GM12891 (cell line): ENCODE measurements around the gene CCDC167.

ENCODE experiments used
- DNase-seq: peaks from one replicate; pipeline ENCODE4 v3.0.0; 2011; ENCODE audit warnings: low spot score; ENCODE audit not compliant: insufficient read length
- FAIRE-seq: peaks from 2 replicates; lab custom pipeline; 2011; peaks lifted over from hg19 to GRCh38; lab: Jason Lieb, UNC
- PAX5 ChIP-seq: IDR thresholded peaks from 2 replicates; pipeline ENCODE4 v1.6.1; 2011; ENCODE audit warnings: low read length, moderate library complexity, mild to moderate bottlenecking; ENCODE audit not compliant: insufficient read depth, severe bottlenecking
- POLR2A ChIP-seq: IDR thresholded peaks from 2 replicates; pipeline ENCODE4 v1.6.1; 2011; ENCODE audit warnings: low read depth, low read length, control low read depth
- POLR2AphosphoS5 ChIP-seq: IDR thresholded peaks from 2 replicates; pipeline ENCODE4 v1.6.1; 2011; ENCODE audit warnings: low read depth, low read length, control low read depth
- POU2F2 ChIP-seq: IDR thresholded peaks from 2 replicates; pipeline ENCODE4 v1.6.1; 2011; ENCODE audit warnings: low read depth, mild to moderate bottlenecking, control low read depth, low read length, moderate library complexity
- SPI1 ChIP-seq: IDR thresholded peaks from 2 replicates; pipeline ENCODE4 v1.6.1; 2011; ENCODE audit warnings: low read depth, low read length, control low read depth
- TAF1 ChIP-seq: IDR thresholded peaks from 2 replicates; pipeline ENCODE4 v1.6.1; 2011; ENCODE audit warnings: low read depth, low read length, control low read depth

CCDC167 gene

GRCh38 chr6:37540029-37540352, 40.3 kb upstream of the CCDC167 start:
- FAIRE-seq (peak; percentile 48), DNase-seq (no peak)
- TF ChIP-seq TAF1 (no peak), SPI1 (no peak), POLR2AphosphoS5 (no peak), PAX5 (no peak), POU2F2 (no peak), POLR2A (no peak)

GRCh38 chr6:37539171-37540028, 39.7 kb upstream of the CCDC167 start:
- no peak for FAIRE-seq
- TF ChIP-seq POU2F2: no peak
- DNase-seq: no peak

- DNase-seq (no peak), FAIRE-seq (peak; percentile 74)
- TF ChIP-seq POU2F2: peak; percentile 29; the same call in 1 of the 2 replicates
- TF ChIP-seq POLR2A: no peak
- TF ChIP-seq POLR2AphosphoS5: no peak
- TF ChIP-seq TAF1: no peak
- TF ChIP-seq PAX5: no peak
- TF ChIP-seq SPI1: no peak
Observed at GRCh38 chr6:37538107-37538506, 38.4 kb upstream of the CCDC167 start.

GRCh38 chr6:37537548-37537947, 37.9 kb upstream of the CCDC167 start:
- FAIRE-seq (peak; percentile 60), DNase-seq (no peak)
- TF ChIP-seq PAX5 (no peak), TAF1 (no peak), POU2F2 (no peak), SPI1 (no peak), POLR2AphosphoS5 (no peak), POLR2A (no peak)

- no peak for FAIRE-seq
- no peak for DNase-seq
- TF ChIP-seq POLR2A (no peak), PAX5 (no peak), POLR2AphosphoS5 (no peak), POU2F2 (no peak), TAF1 (no peak), SPI1 (no peak)
Observed at GRCh38 chr6:37536491-37537190, 36.9 kb upstream of the CCDC167 start.

- peak; percentile 62 for DNase-seq
- FAIRE-seq: peak; percentile 93
- no peak for TF ChIP-seq POU2F2
- no peak for TF ChIP-seq TAF1
- TF ChIP-seq SPI1: no peak
- no peak for TF ChIP-seq POLR2AphosphoS5
- TF ChIP-seq PAX5: no peak
Observed at GRCh38 chr6:37535759-37536490, 36.2 kb upstream of the CCDC167 start.

GRCh38 chr6:37535428-37535758, 35.7 kb upstream of the CCDC167 start:
- FAIRE-seq (no peak), DNase-seq (no peak)
- no peak for TF ChIP-seq PAX5
- TF ChIP-seq POU2F2: no peak
- TF ChIP-seq SPI1: no peak
- no peak for TF ChIP-seq POLR2AphosphoS5
- TF ChIP-seq POLR2A: no peak
- TF ChIP-seq TAF1: no peak

GRCh38 chr6:37534893-37535292, 35.2 kb upstream of the CCDC167 start:
- FAIRE-seq: no peak
- no peak for DNase-seq
- TF ChIP-seq POLR2AphosphoS5: no peak
- no peak for TF ChIP-seq TAF1
- no peak for TF ChIP-seq POLR2A
- TF ChIP-seq POU2F2: no peak
- TF ChIP-seq SPI1: no peak
- no peak for TF ChIP-seq PAX5

GRCh38 chr6:37532122-37532521, 32.4 kb upstream of the CCDC167 start:
- no peak for FAIRE-seq

More at GRCh38 chr6:37532122-37532521, 32.4 kb upstream of the CCDC167 start:
- DNase-seq: no peak
- TF ChIP-seq POU2F2 (no peak), SPI1 (no peak), POLR2A (no peak), TAF1 (no peak), POLR2AphosphoS5 (no peak), PAX5 (no peak)
